Measurements from ENCODE around the gene ITIH2. TPM values are rescaled to one million over a fixed set of nuclear protein-coding genes. Genes with fewer than 3 reads are reported as not detected.

Gene ITIH2
- polyA plus RNA-seq, 3 donors, result not detected

- Histone ChIP-seq H3K9me3 (replicated peaks in 1 of 2; ENCODE audit: control insufficient read depth in 1 of 2, insufficient read depth in 1 of 2, low read length in 2 of 2) (peaks cover 0 to 15% of the 10 kb centered on the region in 2 donors), H3K27ac (ENCODE audit: low read depth in 1 of 2, low read length in 2 of 2) (no peak overlapping the region), H3K4me2 (replicated peaks; ENCODE audit: extremely low read depth, low read length, poor library complexity, severe bottlenecking) (peak overlapping the region; percentile 11), H3K9ac (ENCODE audit: insufficient read depth, low read length, poor library complexity, severe bottlenecking) (no peak overlapping the region), H3K79me2 (ENCODE audit: insufficient read depth, low read length) (no peaks in the 10 kb centered on the region), H2AFZ (ENCODE audit: insufficient read depth, low read depth, low read length, poor library complexity, severe bottlenecking) (no peak overlapping the region), H3K36me3 (replicated peaks in 1 of 2; ENCODE audit: control insufficient read depth in 1 of 2, insufficient read depth in 2 of 2, low read length in 2 of 2) (no peaks in the 10 kb centered on the region), H3K4me1 (ENCODE audit: control insufficient read depth in 1 of 2, insufficient read depth in 2 of 2, low read length in 2 of 2) (peaks cover 4% of the 10 kb centered on the region in 2 donors), H3K4me3 (replicated peaks in 1 of 3; ENCODE audit: low read depth in 2 of 3, low read length in 3 of 3) (no peak overlapping the region), H4K20me1 (ENCODE audit: insufficient read depth, low read length) (no peaks in the 10 kb centered on the region), H3K27me3 (ENCODE audit: control insufficient read depth in 2 of 2, insufficient read depth in 2 of 2, low read length in 2 of 2) (peaks cover 57 to 77% of the 10 kb centered on the region in 2 donors)
- Mint-ChIP-seq H3K27me3 (ENCODE audit: low read depth in 3 of 3) (peaks cover 51 to 80% (median 57%) of the 10 kb centered on the region in 3 donors), H3K9me3 (peaks cover 0 to 10% (median 6%) of the 10 kb centered on the region in 7 donors), H3K4me1 (peaks cover 11% of the 10 kb centered on the region), H3K36me3 (peaks cover 0 to 2% of the 10 kb centered on the region in 2 donors), H3K4me3 (peak overlapping the region in 1 of 2 donors; percentile 56), H3K27ac (no peak overlapping the region)
- intact Hi-C loops (cut with micrococcal nuclease), result no loop called here
- 5% methylated on average over 32 of the region's 44 CpGs for WGBS (ENCODE audit: insufficient coverage)
- TF ChIP-seq, protein P1, sequence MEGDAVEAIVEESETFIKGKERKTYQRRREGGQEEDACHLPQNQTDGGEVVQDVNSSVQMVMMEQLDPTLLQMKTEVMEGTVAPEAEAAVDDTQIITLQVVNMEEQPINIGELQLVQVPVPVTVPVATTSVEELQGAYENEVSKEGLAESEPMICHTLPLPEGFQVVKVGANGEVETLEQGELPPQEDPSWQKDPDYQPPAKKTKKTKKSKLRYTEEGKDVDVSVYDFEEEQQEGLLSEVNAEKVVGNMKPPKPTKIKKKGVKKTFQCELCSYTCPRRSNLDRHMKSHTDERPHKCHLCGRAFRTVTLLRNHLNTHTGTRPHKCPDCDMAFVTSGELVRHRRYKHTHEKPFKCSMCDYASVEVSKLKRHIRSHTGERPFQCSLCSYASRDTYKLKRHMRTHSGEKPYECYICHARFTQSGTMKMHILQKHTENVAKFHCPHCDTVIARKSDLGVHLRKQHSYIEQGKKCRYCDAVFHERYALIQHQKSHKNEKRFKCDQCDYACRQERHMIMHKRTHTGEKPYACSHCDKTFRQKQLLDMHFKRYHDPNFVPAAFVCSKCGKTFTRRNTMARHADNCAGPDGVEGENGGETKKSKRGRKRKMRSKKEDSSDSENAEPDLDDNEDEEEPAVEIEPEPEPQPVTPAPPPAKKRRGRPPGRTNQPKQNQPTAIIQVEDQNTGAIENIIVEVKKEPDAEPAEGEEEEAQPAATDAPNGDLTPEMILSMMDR (IDR thresholded peaks at IDR 0.05), result no peak
- DNase-seq, result no peak
Measured at GRCh38 chr10:7667262-7668141, 35.6 kb upstream of the ITIH2 start.

GRCh38 chr10:7670157-7670556 is 33.0 kb upstream of the ITIH2 start:
- H3K27ac ChIP-seq (ENCODE audit: low read depth in 1 of 2, low read length in 2 of 2), result no peak overlapping the region
- Mint-ChIP-seq H3K4me1 (peaks cover 11% of the 10 kb centered on the region), H3K9me3 (peaks cover 0 to 12% (median 7%) of the 10 kb centered on the region in 7 donors), H3K36me3 (peaks cover 0 to 2% of the 10 kb centered on the region in 2 donors), H3K4me3 (no peak overlapping the region), H3K27ac (no peak overlapping the region), H3K27me3 (ENCODE audit: low read depth in 3 of 3) (peaks cover 47 to 61% (median 50%) of the 10 kb centered on the region in 3 donors)
- H2AFZ ChIP-seq (ENCODE audit: insufficient read depth, low read depth, low read length, poor library complexity, severe bottlenecking), result no peak overlapping the region
- peaks cover 43 to 59% of the 10 kb centered on the region in 2 donors for H3K27me3 ChIP-seq (ENCODE audit: control insufficient read depth in 2 of 2, insufficient read depth in 2 of 2, low read length in 2 of 2)
- H3K36me3 ChIP-seq (replicated peaks in 1 of 2; ENCODE audit: control insufficient read depth in 1 of 2, insufficient read depth in 2 of 2, low read length in 2 of 2), result no peaks in the 10 kb centered on the region
- no peak overlapping the region for H3K4me2 ChIP-seq (replicated peaks; ENCODE audit: extremely low read depth, low read length, poor library complexity, severe bottlenecking)
- no peaks in the 10 kb centered on the region for H4K20me1 ChIP-seq (ENCODE audit: insufficient read depth, low read length)
- intact Hi-C loops (cut with micrococcal nuclease), result no loop called here
- TF ChIP-seq, protein P1 (IDR thresholded peaks at IDR 0.05), result no peak
- peaks cover 4% of the 10 kb centered on the region in 2 donors for H3K4me1 ChIP-seq (ENCODE audit: control insufficient read depth in 1 of 2, insufficient read depth in 2 of 2, low read length in 2 of 2)
- no peaks in the 10 kb centered on the region for H3K79me2 ChIP-seq (ENCODE audit: insufficient read depth, low read length)
- no peak overlapping the region for H3K4me3 ChIP-seq (replicated peaks in 1 of 3; ENCODE audit: low read depth in 2 of 3, low read length in 3 of 3)
- DNase-seq, result no peak
- WGBS (ENCODE audit: insufficient coverage), result no CpG with 5 or more reads among the region's 3 CpGs
- no peak overlapping the region for H3K9ac ChIP-seq (ENCODE audit: insufficient read depth, low read length, poor library complexity, severe bottlenecking)
- peaks cover 0 to 14% of the 10 kb centered on the region in 2 donors for H3K9me3 ChIP-seq (replicated peaks in 1 of 2; ENCODE audit: control insufficient read depth in 1 of 2, insufficient read depth in 1 of 2, low read length in 2 of 2)

Data from CD14-positive monocyte (primary cell).